H1 (cell line): ENCODE measurements around the gene SLX9. TPM values are rescaled to one million over a fixed set of nuclear protein-coding genes. Genes with fewer than 3 reads are reported as not detected.

ENCODE experiments used
- CBX8 ChIP-seq: fragments of 300-800, 300-1000 bp; sonication (generic); IDR thresholded peaks from 2 replicates; pipeline ENCODE4 v1.7.1; 2016; ENCODE audit warnings: low read depth, low read length, borderline replicate concordance
- CHD7 ChIP-seq: fragments of 300-600 bp; sonication (generic); IDR thresholded peaks from 2 replicates; pipeline ENCODE4 v1.7.1; 2012; ENCODE audit warnings: low read length, moderate library complexity, mild to moderate bottlenecking, inconsistent platforms; ENCODE audit not compliant: insufficient replicate concordance
- NANOG ChIP-seq: IDR thresholded peaks from 2 replicates; pipeline ENCODE4 v1.6.1; 2011; ENCODE audit warnings: low read length, low read depth, mild to moderate bottlenecking, inconsistent platforms; ENCODE audit not compliant: insufficient read depth, poor library complexity, severe bottlenecking
- NRF1 ChIP-seq: IDR thresholded peaks from 2 replicates; pipeline ENCODE4 v1.6.1; 2011; ENCODE audit warnings: mild to moderate bottlenecking, low read depth, low read length, improper control_type of control experiment
- RBBP5 ChIP-seq: IDR thresholded peaks from 2 replicates; pipeline ENCODE4 v1.7.1; 2012; ENCODE audit warnings: low read depth, mild to moderate bottlenecking, inconsistent platforms, low read length, moderate library complexity, borderline replicate concordance
- SIN3A ChIP-seq, 2 experiments: IDR thresholded peaks in 1 of 2; conservative IDR thresholded peaks in 1 of 2; 2 replicates each; pipeline ENCODE4 v1.6.1; 2011 to 2012; ENCODE audit warnings: low read length in 2 of 2, improper control_type of control experiment in 1 of 2, low read depth in 1 of 2, mild to moderate bottlenecking in 1 of 2
- SP2 ChIP-seq: IDR thresholded peaks from 2 replicates; pipeline ENCODE4 v1.6.1; 2012; ENCODE audit warnings: mild to moderate bottlenecking, low read length, inconsistent platforms
- TCF12 ChIP-seq: IDR thresholded peaks from 2 replicates; pipeline ENCODE4 v1.6.1; 2011; ENCODE audit warnings: low read depth, mild to moderate bottlenecking, low read length
- USF2 ChIP-seq: IDR thresholded peaks from 2 replicates; pipeline ENCODE4 v1.6.1; 2011; ENCODE audit warnings: low read length, improper control_type of control experiment
- YY1 ChIP-seq: IDR thresholded peaks from 2 replicates; pipeline ENCODE4 v1.6.1; 2011; ENCODE audit warnings: low read depth, mild to moderate bottlenecking, low read length
- polyA plus RNA-seq, 7 experiments: library from polyadenylated mRNA; depleted of rRNA in 3 of 7; stranded (reverse) in 5 of 7; unstranded in 2 of 7; fragments of >200 nt in 5 of 7; fragments of 200-250 nt in 2 of 7; gene quantifications; 1 replicate in 5 of 7; 2 replicates in 1 of 7; 4 replicates in 1 of 7; pipeline versions ENCODE4 v1.2.1 to v1.2.3, GENCODE V29; 2011 to 2013; ENCODE audit warnings: missing spikeins in 2 of 7, mixed read lengths in 2 of 7
- total RNA-seq: library from RNA; stranded (reverse); fragmentation: NEBNext Ultra II Directional; extraction: Animal tissue kit (Norgen Biotek cat#: 25700); gene quantifications from 2 replicates; pipeline ENCODE4 v1.2.1, GENCODE V29; 2021

SLX9 gene
- total and polyA plus RNA-seq, 2 of the 8 experiments (the other 6 are each of a cell fraction or from before 2014, with no cell fraction given), result 17.7 to 57.3 TPM

- TF ChIP-seq CHD7 (no peak), SIN3A (conservative IDR thresholded peaks at IDR 0.05 in 1 of 2, IDR thresholded peaks at IDR 0.05 in 1 of 2; ENCODE audit: low read depth in 1 of 2, low read length in 2 of 2) (no peak), CBX8 (no peak), NANOG (no peak), YY1 (no peak), TCF12 (no peak), SP2 (no peak), RBBP5 (no peak), NRF1 (no peak), USF2 (no peak)
Observed at GRCh38 chr21:44955798-44956175, 16.0 kb downstream of the SLX9 start (continued).
